Measurements from ENCODE around the gene ZNG1E.
"Not testable (repeated sequence)": the region's sequence is repeated elsewhere in the genome, so short reads cannot be mapped to it uniquely, and the experiment has no call there.

ZNG1E gene

DNA sequence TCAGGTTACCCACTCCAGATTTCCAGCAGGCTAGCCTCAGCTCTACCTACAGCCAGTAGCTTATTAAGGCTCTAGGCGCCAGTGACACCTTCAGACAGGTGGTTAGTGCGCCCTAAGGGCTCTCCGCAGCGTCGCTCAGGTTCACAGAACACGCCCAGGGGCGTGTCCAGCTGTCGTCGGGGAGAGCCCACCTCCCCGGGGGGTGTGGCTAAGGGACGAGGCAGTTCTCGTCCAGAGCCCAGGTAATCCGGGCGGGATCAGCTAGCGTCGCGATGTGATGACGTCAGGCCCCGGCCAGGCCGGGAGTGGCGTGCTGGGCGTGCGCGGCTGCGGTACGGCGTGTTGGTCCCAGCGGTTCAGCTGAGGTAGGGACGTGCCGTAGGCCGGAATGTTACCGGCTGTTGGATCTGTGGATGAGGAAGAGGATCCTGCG lies at the start of gene ZNG1E:
Gene ZNG1E (plus strand): TSS at position 340 of the 433 bp plus-strand sequence. CDS start 49 bp downstream, at position 389.
- DNase-seq (ENCODE audit: low read depth in 2 of 2) = peak; percentile 10 to 42

- not testable (repeated sequence) for DNase-seq (ENCODE audit: low read depth in 2 of 2)
These were observed 2.1 kb upstream of the ZNG1E start for GRCh38 chr9:65673579-65673978.

GRCh38 chr9:65675018-65675417 lies 710 bp upstream of the ZNG1E start:
- not testable (repeated sequence) for DNase-seq (ENCODE audit: low read depth in 2 of 2)

- DNase-seq (ENCODE audit: low read depth in 2 of 2) = peak in 1 of 2 donors; percentile 3
These were observed 661 bp downstream of the ZNG1E start for GRCh38 chr9:65676389-65676788.

DNA sequence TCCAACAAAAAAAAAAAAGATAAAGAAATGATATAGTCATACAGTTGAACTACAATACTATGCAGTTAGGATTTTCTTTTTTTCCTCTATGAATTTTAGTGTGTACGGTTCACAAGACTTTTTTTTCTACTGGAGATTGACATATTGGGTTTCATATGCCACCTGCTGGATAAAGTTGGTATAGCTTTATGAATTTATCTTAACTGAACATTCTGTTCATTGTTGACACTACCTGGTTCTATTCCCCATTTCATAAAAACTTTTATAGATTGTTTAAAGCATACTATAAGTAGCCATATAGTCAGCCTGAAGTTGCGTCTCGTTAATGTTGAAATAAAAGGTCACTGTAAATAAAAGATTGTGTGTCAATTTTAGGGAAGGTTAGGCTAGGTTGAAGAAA lies 2.8 kb downstream of the ZNG1E start:
- not testable (repeated sequence) for DNase-seq (ENCODE audit: low read depth in 2 of 2)

- DNase-seq (ENCODE audit: low read depth in 2 of 2) = not testable (repeated sequence)
These were observed 27.8 kb downstream of the ZNG1E start for GRCh38 chr9:65703550-65703949.

- DNase-seq (ENCODE audit: low read depth in 2 of 2) = not testable (repeated sequence)
These were observed 38.7 kb downstream of the ZNG1E start for GRCh38 chr9:65714445-65714844.

GRCh38 chr9:65737096-65737564 lies 61.4 kb downstream of the ZNG1E start, which contains the start of gene FOXD4L4:
TSS of gene FOXD4L4 (plus strand) at chr9:65737146. CDS start at chr9:65737146, 0 bp downstream.
- DNase-seq (ENCODE audit: low read depth in 2 of 2) = not testable (repeated sequence)

DNA sequence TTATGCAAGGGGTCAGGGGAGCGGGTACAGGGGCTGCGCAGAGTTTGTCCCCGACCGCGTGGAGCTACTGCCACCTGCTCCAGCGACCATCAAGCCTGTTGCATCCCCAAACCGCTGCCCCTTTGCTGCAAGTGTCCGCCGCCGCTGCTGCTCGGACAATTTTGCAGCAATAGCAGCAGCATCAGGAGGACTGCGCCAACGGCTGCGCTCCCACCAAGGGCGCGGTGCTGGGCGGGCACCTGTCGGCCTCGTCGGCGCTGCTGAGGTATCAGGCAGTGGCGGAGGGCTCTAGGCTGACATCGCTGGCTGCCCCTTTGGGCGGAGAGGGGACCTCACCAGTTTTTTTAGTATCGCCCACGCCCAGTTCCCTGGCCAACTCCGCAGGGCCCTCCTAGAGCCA lies 62.4 kb downstream of the ZNG1E start:
- not testable (repeated sequence) for DNase-seq (ENCODE audit: low read depth in 2 of 2)
